Measurements from ENCODE around the gene CELF5. TPM values are rescaled to one million over a fixed set of nuclear protein-coding genes. Genes with fewer than 3 reads are reported as not detected.
"Not testable (repeated sequence)": the region's sequence is repeated elsewhere in the genome, so short reads cannot be mapped to it uniquely, and the experiment has no call there.

Gene CELF5
- total RNA-seq, 1 donor from 2014 or later: not detected

DNA sequence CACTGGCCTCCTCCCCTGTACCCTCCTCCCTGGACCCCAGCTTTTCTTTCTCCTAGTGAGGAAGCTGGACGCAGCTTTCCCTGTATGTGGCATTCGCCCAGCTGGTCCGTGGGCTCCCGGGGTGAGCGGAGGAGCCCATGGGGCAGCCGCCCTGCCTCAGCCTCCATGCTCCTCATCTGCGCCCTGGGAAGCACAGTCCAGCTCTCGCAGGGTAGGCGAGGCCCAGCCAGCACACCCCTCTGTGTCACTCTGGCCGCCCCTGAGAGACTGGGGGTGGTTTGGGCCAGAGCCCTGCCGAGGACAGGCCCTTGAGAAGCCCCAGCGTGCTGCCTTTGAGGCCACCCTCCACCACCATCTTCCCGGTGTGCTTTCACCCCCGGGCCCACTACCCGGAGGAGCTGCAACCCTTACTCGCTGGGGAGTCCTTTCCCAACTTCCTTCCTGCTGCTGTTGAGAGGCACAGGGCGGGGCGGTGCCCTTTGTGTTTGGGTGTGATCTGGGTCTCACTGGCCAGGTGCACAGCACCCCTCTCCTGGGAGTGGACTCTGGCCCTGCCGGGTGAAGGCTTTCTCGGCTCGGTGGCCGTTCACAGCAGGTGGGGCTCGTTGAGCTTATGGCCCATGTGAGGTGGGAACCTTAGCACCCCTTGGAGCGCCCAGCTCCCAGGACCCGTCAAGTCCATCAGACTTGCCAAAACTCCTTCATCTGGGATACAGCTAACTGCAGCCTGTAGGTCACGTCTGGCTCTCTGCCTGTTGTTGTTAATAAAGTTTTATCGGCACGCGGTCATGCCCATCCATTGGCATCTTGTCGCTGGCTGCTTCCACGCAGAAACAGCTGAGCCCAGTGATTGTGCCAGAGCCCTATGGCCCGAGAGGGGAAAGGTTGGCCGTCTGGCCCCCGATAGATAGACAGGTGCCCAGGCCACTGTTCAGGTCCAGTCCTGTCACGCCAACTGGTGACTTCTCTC, 35.5 kb upstream of the CELF5 start:
- ATAC-seq: no peak
- DNase-seq (ENCODE audit: missing footprints): peak; percentile 86
- intact Hi-C loops (cut with DNase I): no loop called here

DNA sequence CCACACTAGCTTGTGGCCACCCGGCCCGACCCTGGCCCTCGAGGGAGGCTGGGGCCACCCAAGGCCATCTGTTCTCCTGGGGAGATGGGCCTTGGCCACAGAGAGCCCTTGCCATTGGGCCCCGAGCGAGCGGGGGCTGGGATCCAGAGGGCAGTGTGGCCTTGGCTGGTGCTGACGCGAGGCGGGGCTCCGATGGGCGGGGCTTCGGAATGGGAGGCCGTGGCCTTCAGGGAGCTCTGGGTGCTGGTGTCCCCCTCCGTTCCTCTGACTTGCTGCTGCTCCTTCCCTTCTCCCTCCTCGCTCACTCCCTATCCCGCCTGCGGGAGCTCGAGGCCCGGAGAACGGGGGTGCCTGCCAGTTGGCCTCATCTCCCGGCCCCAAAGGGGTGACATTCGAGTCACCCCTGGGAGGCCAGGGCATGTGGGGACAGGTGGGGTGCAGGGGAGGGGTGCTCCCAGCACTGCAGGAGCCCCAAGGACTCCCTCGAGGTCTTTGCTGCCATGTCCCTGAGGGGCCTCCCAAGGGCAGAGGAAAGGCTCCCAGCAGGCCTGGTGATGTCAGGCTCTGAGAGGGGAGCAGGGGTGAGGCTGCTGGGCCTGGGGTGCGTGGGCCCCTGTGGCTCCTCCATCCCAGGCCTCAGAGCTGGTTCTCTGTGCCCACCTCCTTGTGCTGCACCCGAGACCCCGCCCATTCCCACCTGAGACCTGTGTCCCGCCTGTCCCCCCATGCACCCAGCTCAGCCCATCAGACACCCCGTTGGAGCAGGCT, 34.6 kb upstream of the CELF5 start:
- DNase-seq (ENCODE audit: missing footprints) (no peak), ATAC-seq (no peak)
- intact Hi-C loops (cut with DNase I): no loop called here

DNA sequence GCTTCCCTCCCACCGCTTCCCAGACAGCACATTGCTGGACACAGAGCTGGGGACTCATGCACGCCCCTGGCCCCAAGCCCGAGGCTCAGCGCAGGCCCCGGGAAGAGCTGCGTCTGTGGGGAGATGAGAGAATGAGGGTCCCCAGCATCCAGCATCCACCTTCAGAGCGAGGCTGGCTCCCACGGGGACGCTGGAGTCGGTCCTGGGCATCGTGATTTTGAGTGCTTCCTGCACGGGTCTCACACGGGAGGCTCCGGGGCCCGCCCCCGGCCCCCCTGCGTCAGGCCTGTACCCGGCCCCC, 34.0 kb upstream of the CELF5 start:
- DNase-seq (ENCODE audit: missing footprints) (no peak), ATAC-seq (no peak)
- intact Hi-C loops (cut with DNase I): no loop called here

DNA sequence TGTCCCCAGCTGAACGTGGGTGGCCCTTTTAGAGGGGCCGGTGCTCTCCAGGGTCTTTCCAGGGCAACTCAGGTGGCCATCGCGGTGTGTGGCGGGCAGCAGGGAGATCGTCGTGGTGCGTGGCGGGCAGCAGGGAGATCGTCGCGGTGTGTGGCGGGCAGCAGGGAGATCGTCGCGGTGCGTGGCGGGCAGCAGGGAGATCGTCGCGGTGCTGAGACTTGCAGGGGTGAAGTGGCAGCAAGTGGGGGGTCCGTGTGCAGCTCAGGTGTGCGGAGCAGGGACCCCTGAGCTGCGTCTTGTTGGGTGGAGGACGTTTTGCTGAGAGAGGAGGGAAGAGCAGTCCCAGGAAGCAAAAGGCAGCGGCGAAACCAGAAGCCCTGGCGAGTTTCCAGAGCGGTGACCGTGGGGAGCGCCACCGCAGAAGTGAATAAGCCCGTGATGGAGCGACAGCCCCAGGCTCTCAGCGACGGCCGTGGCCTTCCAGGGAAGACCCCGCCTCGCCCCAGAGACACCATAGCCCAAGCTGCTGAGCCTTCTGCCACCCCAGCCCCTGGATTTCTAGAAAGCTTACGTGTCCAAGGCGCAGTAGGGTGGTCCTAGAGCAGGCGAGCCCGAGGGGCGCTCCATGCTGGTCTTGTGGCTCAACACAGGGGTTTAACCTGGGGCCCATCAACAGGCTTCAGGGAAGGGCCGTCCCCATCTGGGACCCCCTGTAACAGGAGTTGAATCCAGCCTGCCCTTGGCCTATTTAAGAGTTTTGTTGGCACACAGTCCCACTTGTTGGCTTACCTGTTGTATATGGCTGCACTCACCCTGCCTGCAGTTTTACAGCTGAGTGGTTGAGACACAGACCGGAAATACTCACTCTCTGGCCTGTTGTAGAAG, 33.3 kb upstream of the CELF5 start:
- DNase-seq (ENCODE audit: missing footprints) (no peak), ATAC-seq (no peak)
- intact Hi-C loops (cut with DNase I): no loop called here

DNA sequence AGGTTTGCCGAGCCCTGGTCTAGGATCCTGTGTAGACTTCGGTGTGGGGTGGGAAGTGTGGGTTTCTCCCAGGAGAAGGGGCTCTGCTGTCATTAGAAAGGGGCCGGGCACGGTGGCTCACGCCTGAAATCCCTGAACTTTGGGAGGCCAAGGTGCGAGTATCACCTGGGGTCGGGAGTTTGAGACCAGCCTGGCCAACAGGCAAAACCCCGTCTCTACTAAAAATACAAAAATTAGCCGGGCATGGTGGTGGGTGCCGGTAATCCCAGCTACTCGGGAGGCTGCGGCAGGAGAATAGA, 32.7 kb upstream of the CELF5 start:
- DNase-seq (ENCODE audit: missing footprints); ATAC-seq; intact Hi-C loops (cut with DNase I): not testable (repeated sequence)

DNA sequence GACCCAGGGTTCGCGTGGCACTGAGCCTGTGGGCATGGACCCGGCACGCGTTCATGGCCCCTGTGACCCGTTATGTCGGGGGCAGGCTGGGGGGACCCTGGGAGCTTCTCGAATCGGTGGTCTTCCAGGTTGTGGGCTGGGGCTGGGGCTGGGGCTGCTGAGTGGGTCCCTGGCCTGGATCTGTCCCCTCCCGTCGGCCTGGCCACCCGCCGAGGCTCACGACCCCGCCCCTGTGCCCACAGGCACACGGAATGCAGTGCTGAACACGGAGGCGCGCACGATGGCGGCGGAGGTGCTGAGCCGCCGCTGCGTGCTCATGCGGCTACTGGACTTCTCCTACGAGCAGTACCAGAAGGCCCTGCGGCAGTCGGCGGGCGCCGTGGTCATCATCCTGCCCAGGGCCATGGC, 32.2 kb upstream of the CELF5 start:
- no peak for ATAC-seq
- intact Hi-C loops (cut with DNase I): no loop called here
- no peak for DNase-seq (ENCODE audit: missing footprints)

DNA sequence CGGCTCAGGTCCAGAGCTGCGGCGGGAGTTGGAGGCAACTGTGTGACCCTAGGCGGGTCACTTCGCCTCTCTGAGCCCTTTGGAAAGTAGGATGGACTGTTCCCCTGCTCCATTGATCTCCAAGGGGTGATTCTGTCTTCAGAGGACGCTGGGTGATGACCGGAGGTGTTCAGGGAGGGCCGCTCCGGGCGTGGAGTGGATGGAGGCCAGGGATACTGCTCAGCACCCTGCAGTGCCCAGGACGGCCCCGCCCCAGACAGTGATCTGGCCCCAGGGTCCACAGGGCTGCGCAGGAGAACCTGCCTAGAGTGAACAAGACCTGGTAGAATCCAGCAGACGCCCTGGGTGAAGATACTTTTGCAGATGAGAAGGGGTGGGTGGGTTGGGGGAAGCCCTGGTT, 31.8 kb upstream of the CELF5 start:
- intact Hi-C loops (cut with DNase I): no loop called here
- ATAC-seq (no peak), DNase-seq (ENCODE audit: missing footprints) (no peak)

DNA sequence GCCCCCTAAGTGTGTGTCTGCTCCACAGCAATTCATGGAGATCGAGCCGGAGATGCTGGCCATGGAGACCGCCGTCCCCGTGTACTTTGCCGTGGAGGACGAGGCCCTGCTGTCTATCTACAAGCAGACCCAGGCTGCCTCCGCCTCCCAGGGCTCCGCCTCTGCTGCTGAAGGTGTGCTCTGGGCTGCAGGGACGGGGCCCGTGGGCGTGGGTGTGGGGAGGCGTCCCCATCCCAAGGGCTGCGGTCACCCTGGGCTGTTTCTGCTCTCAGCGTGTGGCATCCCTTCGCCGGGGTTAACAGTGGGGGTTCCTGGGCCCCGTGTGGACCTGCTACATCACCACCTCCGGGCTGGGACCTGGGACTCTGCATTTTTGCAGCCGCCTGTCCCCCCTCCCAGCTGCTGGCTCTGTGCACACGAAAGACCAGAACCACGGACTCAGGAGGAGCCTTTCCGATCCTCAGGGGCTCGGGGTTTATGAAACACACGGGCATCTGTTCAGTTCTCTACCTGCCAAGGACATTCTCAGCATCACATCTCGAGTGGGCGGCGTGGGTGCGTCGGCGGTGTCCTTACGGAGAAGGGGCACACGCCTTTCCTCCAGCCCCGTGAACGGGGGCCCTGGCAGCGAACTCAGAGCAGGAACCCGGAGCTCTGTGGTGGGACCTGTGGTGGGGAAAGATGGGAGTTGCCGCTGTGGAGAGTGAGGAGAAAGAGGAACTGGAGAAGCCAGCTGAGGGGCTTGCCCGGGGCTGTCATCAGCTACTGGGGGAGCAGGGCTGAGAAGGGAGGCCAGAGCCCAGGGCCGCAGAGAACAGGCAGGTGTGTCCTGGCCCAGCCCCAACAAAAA, 31.0 kb upstream of the CELF5 start:
- intact Hi-C loops (cut with DNase I): no loop called here
- DNase-seq (ENCODE audit: missing footprints) (no peak), ATAC-seq (no peak)

DNA sequence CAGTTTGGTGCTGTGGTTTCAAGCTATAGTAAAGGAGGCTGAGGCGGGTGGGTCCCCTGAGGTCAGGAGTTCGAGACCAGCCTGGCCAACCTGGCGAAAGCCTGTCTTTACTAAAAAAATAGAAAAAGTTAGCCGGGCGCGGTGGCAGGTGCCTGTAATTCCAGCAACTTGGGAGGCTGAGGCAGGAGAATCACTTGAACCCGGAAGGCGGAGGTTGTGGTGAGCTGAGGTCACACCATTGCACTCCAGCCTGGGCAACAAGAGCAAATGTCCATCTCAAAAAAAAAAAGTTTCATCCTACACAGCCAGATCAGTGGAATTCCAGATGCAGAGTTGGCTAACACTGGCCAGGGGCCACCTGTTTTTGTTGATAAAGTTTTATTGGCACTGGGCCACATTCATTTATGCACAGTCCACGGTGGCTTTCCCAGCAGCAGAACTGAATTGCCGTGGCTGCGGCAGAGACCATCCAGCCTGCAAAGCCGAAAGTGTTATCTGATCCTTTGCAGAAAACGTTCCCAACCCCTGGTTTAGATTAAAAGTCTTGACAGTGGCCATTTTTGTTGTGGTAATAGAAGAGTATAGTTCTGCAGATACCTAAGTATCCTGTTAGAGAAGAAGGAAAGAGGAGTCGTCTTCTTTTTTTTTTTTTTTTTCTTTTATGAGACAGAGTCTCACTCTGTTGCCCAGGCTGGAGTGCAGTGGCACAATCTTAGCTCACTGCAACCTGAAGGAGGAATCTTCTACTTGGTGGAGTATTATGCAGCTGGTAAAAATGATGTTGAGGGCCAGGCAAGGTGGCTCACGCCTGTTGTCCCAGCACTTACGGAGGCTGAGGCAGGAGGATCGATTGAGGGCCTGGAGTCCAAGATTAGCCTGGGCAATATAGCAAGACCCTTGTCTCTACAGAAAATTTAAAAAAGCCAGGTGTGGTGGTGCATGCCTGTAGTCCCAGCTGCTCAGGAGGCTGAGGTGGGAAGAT, 30.1 kb upstream of the CELF5 start:
- ATAC-seq: no peak
- intact Hi-C loops (cut with DNase I): no loop called here

DNA sequence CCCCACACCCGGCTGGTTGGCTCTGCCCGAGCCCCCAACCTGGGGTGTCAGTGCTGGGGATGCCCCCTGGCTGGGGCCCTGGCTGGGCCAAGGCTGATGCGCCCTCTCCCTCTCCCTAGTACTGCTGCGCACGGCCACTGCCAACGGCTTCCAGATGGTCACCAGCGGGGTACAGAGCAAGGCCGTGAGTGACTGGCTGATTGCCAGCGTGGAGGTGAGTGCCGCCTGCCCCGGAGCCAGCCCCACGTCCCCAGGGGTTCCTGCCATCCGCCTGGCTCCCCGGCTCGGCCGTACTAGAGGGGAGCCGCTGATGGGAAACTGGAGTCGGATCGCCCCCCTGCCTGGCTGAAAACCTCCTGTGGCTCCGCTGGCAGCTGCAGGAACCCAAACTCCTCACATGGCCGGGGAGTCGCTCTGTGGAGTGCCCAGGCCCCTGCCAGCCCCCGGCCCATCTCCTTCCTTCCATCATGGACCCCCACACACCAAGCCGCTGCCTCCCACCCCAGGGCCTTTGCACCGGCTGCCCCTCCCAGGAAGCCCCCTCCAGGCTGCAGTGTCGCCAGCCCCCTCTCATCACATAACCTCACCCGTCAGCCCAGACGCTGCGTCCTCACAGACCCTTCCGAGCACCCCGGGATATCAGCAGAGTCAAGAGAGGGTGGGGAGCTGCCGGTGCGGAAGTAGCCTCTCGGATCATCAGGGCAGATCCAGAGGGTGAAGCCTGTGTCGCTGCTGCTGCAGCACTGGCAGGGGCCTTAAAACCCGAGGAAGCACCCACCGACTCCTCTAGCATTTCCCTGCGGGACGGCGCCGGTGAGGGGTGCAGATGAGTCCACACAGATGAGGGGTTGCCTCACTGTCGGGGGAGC, 28.2 kb upstream of the CELF5 start:
- ATAC-seq (no peak), DNase-seq (ENCODE audit: missing footprints) (no peak)
- intact Hi-C loops (cut with DNase I): no loop called here

More for the DNA sequence above, 30.1 kb upstream of the CELF5 start:
- DNase-seq (ENCODE audit: missing footprints): no peak

DNA sequence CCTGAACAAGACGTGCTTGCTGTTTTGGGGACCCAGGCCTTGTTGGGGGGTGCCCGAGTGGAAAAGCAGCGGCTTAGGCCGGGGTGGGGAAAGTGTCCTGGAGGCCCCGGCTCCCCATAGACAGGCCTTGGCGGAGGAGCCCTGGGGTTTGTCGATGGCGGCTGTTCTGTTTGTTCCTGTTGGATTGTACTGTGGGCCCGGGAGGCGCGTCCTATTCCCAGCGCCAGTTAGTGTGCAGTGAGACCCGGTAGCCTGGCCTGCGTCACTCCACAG, 27.6 kb upstream of the CELF5 start:
- intact Hi-C loops (cut with DNase I): no loop called here
- ATAC-seq (no peak), DNase-seq (ENCODE audit: missing footprints) (no peak)

DNA sequence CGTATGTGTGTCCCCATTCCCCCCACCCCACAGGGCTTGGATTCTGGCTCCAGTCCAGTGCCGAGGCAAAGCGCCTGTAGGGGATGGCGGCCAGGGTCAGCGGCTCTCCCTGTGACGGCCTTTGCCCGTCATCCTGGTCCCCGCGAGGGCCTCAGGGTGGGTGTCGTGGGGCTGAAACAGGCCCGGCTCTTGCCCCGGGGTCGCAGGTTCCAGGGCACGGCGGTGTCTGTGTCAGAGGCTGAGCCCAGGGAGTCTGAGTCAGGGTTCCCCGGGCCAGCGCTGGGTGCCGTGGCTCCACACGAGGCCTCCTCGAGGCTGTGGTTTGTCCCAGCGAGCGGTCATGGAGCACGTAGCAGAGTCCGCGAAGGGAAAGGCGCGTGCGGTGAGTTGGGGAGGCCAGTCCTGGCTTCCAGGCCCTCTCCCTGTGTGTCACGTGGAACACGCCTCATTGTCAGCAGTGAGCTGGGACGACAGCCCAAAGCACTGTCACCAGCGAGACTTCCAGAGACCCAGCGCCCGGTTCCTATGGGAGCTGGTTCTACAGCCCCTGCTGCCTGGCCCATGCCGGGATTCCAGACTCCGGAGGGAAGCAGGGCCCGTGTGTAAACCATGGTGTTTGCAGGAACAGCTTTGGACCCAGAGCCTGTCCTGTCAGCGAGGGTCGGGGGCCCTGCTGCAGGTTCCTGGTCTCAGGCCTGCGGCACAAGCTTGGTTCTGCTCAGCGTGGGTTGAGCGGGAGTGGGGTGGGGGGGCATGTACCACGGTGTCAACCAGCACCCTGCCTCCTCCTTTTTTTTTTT, 25.4 kb upstream of the CELF5 start:
- intact Hi-C loops (cut with DNase I): no loop called here
- DNase-seq (ENCODE audit: missing footprints) (no peak), ATAC-seq (no peak)

DNA sequence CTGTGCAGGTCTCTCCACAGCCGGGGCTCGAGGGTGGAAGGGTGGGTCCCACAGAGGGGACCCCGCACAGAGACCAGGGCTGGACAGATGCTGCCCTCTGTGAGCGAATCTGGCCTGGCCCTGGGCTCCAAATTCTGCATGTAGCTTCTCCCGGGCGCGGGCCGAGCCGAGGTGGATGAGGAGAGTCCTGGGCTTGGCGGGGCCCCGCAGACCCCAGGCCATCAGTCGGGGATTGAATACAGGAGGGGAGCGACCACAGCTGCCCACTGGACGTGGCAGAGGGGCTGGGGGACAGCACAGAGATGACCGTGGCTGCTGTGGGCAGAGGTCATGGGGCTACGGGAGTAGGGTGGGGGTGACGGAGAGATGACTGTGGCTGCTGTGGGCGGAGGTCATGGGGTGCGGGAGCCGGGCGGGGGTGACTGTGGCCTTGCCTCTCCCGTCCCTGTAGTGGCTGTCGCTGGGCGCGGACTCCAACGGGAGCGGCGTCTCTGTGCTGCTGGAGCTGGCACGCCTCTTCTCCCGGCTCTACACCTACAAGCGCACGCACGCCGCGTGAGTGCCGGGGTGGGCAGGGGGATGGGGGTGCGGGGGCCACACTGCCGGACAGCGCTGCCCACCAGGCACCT, 23.3 kb upstream of the CELF5 start:
- ATAC-seq: no peak
- intact Hi-C loops (cut with DNase I): no loop called here
- no peak for DNase-seq (ENCODE audit: missing footprints)

DNA sequence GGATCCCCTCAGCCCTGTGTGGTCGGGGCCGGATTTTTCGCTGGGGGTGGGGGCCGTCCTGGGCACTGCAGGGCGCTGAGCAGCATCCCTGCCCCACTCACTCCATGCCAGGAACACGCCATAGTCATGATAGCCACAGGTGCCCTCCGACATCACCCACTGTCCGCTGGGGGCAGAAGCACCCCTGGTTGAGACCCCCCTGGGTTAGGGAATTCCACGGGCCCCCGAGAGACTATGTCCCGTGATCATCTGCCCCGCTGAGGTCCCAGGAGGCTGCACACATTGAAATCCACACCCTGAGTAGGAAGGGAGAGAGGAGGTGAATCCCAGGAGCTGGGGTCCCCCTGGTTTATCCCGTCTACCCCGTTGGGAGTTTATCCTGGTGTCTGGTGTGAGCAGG, 22.6 kb upstream of the CELF5 start:
- intact Hi-C loops (cut with DNase I): no loop called here
- DNase-seq (ENCODE audit: missing footprints) (no peak), ATAC-seq (no peak)

DNA sequence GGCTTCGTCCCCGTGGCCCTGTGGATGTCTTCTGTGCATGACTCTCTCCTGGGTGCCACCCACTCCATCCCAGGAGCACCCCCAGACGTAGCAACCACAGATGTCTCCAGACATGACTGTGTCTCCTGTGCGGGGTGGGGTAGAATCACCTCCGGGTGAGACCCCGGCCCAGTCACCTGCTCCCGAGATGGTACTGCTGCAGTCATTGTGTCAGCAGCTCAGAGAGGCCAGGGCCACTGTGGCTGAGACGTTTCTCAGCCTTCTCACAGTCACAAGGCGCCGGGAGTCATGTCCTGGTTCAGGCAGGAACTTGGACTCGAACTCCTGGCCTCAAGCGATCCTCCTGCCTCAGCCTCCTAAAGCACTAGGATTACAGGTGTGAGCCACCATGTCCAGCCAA, 22.1 kb upstream of the CELF5 start:
- intact Hi-C loops (cut with DNase I): no loop called here
- ATAC-seq (no peak), DNase-seq (ENCODE audit: missing footprints) (no peak)

DNA sequence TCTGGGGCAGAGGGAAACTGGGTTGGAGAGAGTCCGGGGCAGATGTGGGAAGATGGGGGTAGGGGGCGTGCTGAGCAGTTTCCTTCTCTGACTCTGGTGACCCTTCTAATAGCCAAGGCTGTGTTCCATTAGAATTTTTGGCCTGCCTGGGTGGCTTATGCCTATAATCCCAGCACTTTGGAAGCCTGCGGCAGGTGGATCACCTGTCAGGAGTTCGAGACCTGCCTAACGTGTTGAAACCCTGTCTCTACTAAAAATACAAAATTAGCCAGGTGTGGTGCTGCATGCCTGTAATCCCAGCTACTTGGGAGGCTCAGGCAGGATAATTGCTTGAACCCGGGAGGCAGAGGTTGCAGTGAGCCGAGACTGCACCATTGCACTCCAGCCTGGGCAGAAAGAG, 21.6 kb upstream of the CELF5 start:
- intact Hi-C loops (cut with DNase I); ATAC-seq; DNase-seq (ENCODE audit: missing footprints): not testable (repeated sequence)
